HPDE6-E6E7 (cell line): Measurements from ENCODE around the gene TIMM10.
"Not testable (repeated sequence)": the region's sequence is repeated elsewhere in the genome, so short reads cannot be mapped to it uniquely, and the experiment has no call there.

Experiments
- DNase-seq: peaks from one replicate; pipeline ENCODE4 v3.0.0; 2011; ENCODE audit warnings: missing footprints; ENCODE audit errors: extremely low spot score

TIMM10 gene

DNA sequence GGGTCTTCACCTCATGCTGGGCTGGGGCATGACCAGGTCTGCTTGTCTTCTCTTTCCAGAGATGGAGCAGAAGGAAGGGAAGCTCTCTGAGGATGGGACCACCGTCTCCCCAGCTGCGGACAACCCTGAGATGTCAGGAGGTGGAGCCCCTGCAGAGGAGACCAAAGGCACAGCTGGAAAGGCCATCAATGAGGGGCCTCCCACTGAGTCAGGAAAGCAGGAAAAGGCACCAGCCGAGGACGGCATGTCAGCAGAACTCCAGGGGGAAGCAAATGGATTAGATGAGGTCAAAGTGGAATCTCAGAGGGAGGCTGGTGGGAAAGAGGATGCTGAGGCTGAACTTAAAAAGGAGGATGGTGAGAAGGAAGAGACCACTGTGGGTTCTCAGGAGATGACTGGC lies 12.0 kb upstream of the TIMM10 start:
- no peak for DNase-seq

DNA sequence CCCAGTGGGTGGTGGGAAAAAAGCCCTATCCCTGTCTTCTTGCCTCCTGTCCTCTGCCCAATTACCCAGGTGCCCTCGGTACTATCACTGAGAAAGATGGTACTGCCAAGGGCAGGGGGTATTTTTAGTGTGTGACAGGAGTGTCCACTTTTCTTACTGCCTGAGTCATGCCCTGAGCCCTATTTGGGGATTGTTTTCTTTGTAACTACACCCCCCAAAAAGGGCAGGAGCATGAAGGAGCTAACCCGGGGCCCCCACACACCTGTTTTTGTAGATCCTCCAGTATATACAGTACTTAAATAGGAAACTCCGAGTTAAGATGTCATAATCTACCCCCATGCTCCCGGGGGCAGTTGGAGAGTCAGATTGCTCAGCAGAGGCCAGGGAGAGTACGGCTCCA lies 10.6 kb upstream of the TIMM10 start:
- DNase-seq: no peak

DNA sequence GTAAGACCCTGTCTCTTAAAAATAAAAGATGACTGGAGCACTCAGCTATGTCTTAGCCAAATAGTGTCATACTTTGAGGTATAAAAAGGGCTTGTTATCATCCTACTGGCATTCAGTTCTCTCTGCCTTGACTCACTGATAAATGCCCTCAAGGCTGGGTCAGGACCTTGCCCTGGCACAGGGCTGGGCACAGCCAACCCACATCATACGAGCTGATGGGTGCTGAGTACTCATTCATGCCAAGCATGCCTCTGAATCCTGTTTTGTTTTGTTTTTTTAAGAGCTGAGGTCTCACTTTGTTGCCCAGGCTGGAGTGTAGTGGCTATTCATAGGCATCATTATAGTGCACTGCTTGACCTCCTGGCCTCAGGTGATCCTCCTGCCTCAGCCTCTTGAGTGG lies 8.8 kb upstream of the TIMM10 start:
- DNase-seq: no peak

DNA sequence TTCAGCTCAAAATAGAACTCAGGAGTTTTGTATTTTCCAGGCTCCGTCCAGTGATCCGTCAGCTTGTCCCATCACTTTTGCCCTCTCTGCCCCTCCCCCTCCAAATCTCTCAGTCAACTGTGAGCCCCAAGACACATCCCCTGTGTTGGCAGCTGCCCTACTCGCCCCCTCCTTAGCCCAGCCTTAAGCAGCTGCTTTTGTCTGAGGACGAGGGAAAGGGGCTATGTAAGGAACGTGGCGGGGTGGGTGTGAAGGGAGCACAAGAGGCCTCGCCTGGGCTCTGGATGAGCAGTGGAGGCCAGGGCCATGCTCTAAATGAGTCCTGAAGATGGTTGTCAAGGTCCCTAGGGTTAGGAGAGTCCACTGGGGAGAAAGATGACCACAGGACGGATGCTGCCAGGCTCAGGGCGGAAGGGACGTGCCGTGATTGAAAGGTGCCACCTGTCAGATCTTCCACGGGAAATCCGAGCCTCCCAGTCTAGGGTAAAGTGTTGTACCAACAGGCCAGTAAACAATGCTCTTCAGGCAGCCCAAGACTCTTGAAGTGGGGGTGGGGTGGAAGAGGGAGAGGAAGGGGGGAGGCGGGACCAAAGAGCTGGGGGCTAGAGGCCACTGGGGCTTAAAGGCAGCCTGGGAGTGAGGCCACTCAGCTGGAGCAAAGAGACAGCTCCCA lies 6.5 kb upstream of the TIMM10 start, which contains the start of gene SMTNL1:
TSS of gene SMTNL1 (plus strand) at position 649 of the 673 bp plus-strand sequence. CDS start 5,048 bp downstream, outside the sequence.
- DNase-seq: no peak

DNA sequence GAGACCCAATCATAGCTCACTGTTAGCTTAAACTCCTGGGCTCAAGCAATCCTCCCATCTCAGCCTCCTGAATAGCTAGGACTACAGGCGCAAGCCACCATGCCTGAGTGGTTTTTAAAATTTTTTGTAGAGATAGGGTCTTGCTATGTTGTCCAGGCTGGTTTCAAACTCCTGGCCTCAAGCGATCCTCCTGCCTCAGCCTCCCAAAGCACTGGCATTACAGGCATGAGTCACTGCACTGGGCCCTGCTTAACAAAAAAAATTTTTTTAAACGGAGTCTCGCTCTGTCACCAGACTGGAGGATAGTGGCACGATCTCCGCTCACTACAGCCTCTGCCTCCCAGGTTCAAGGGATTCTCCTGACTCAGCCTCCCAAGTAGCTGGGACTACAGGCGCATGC lies 3.9 kb upstream of the TIMM10 start:
- DNase-seq: not testable (repeated sequence)

DNA sequence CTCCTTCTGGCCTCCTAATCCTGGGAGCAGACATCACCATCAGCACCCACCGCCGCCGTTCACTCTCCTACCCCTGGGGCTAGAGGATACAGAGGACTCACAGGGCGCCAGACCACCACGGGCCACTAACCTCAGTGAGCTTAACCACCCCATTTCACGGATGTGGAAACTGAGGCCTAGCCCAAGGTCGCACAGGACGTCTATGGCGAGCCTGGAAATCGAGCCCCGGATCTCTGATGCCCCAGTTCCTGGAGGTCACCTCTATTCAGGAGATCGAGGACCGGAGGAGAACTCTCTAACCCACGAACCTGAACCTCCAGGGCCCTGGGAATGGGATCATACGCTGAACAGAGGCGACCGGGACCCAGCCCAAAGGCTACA lies 349 bp downstream of the TIMM10 start:
- no peak for DNase-seq

DNA sequence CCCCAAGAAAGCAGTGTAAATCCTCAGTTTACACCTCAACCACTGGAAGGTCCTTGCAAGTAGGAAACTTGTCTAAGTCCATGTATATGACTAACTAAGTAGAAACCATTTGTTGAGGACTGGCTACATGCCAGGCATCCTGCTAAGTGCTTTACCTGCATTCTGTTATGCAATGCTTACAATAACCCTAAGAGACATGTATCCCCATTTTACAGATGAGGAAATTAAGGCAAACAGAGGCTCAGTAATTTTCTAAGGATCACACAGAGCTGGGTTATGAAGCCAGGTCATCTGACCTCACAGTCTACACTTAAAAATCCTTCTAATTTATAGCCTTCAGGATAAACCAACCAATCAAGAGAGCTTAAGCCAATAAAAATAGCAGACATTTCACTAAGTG lies 1.5 kb downstream of the TIMM10 start:
- no peak for DNase-seq

DNA sequence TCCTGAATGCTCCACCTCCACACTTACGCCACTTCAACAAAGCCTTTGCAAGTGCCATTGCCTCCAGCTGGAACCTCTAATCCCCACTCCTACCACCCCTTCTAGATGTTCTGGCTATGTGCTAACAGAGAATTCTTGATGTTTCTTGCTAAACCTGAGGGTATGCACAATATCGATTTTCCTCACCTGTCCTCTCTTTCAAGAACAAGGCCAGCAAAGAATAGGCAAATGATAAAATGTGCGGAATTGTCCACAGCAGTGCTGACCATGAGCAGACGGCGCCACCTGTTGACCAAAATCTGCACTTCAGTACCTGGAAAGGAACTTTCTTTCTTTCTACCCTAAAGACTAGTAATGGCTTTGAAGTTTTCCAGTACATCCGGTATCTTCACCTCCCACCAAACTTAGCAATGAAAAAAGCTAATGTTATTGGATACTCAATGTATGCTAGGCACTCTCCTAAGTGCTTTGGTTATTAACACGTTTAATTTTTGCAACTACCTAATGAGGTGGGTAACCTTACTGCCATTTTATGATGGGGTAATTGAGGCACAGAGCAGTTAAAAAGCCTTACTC lies 3.4 kb downstream of the TIMM10 start:
- no peak for DNase-seq

DNA sequence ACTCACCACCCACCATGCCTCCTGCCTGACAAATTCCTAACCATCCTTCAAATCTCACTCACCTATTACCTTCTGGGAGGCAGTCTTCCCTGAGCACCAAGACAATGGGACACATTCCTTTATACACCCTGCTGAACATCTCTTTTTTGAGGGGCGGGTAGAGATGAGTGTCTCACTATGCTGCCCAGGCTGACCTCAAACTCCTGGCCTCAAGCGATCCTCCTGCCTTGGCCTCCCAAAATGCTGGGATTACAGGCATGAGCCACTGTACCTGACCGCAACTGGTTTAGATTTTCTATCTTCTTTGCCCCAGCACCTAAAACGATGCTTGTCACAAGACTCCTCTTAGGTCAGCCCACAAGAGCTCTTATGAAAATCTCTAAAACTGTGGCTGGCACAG lies 7.1 kb downstream of the TIMM10 start:
- no peak for DNase-seq

DNA sequence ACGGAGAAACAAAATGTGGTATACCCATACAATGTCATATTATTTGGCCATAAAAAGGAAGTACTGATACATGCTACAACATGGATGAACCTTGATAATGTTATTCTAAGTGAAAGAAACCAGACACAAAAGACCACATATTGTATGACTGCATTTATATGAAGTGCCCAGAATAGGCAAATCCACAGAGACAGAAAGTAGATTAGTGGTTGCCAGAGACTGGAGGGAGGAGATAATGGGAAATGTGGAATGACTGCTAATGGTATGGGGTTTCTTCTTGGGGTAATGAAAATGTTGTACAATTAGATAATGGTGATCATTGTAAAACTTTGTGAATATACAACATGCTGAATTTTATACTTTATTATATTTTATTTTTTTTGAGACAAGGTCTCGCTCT lies 9.4 kb downstream of the TIMM10 start:
- DNase-seq: no peak

DNA sequence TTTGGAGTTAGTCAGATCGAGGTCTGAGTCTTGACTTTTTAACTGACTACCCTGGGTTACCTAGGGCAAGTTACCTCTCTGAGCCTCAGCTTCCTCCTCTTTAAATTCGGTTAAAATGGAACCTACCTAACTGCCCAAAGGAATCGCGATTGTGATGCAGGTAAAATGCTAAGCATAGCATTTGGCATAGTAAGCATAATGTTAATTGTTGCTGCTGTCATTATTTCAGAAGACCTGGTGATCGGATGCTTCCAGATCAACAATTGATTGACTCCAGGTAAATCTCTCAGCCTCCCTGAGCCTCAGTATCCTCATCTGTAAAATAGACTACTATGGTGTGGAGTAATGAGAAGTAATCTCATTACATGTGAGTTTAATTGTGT lies 14.5 kb downstream of the TIMM10 start:
- no peak for DNase-seq

DNA sequence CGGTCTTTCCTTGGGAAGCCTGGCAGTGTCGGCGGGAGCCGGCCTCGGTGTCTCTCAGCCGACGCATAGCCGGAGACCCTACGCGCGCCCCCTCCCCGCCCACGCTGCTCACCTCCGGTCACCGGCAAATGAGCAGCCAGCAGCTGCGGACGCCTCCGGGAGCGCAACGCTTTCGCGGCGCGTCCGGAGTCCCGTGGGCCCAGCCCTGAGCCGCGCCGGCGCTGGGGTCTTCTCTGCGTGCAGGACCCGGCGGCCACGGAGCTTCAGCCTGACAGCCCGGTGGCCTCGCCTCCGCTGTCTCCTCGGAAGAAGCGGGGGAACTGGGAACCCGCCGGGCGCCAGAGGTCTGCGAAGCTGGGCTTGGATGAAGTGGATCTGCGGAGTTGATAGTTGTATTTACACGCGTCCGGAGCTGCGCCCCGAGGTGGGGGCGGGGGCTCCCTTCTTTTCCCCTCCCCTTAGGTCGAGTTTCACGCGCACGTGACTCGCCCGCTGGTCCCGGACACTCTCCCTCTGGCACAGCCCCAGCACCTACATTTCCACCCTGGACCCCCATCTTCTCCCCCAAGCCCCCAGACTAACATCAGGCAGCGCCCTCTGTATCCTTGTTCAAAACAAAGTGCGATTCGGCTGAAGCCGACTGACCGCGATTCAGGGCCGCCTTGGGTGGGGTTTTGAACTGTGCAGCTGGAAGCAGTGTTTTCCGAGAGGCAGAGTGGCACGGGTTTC lies 15.1 kb downstream of the TIMM10 start, which contains the start of gene SLC43A1:
TSS of gene SLC43A1 (minus strand) at position 371 of the 729 bp plus-strand sequence. CDS start 1,591 bp downstream, outside the sequence.
- no peak for DNase-seq

DNA sequence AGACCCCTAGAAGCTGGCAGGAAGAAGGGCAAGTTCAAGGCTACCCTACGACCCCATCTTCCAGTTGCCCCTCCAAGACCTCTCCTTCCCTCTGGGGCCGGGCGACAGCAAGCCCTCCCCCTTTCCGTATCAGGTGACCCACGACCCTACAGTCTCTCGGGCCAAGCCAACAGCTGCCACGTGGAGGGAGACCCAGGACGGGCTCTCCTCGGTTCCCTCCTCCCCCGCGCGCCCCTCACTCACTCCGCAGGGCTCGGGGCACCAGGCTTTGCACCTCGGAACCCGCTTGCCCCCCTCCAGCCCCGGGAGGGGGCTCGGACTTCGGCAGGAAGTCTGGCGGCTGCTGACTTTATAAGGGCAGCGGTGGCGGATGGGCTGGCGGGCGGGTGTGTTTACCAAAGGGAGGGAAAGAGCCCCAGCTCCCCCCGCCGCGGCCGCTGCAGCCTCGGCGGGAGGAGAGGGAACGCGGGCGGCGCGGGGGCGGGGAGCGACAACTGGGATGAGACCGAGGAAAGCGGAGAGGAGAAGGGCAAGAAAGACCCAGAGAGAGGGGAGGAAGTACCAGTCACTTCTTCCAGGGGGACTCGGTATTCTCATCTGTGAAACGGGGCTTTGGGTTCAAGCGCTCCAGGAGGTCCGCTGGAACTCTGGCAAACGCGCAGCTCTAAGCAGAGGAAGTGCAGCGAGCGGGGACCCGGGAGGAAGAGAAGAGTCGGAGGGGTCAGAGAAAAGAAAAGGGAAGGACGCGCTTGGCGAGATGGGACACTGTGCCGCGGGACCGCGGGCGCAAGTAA lies 15.8 kb downstream of the TIMM10 start:
- DNase-seq: no peak

DNA sequence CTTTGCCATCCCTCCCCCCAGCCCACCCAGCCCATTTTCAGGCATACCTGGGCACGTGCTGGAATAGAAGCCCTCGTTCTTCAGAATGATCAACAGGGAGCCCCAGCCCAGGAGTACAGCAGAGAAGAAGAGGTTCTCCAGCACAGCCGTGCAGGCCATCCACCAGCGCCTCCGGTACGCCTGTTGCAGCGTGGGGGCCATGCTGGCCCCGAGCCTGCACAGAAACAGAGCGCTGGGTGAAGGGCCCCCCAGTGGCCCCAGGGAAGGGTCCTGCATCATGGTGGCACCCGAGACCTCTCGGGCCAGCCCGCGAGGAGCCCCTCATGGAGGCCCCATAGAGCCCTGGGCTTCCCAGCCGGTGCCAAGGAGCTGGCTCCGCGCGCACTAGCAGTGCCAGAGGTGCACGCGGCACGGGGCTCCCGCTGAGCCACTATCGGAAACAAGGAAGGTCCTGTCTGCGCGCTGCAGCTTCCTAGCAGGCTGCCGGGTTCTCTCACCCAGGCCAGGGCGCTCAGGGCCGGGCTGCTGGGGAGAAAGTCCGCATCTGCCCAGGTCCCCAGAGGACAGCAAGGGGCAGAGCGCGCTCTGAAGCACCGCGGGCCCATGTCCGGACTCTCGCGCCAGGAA lies 16.5 kb downstream of the TIMM10 start:
- no peak for DNase-seq

DNA sequence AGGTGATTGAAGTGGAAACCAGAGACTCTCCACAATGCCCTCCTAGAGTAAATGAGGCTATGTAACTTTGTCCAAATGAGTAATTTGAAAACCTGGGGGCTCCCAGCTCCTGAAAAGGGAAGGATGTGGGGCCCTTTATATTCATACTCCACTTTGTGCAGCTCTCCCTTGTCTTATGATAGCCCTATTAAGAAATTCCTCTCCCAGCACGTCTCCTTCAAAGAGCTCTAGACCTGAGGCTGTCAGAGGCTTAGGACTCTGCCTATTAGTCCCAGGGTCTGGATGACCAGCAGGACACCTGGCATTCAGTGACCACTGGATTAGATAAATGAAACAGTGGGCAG lies 17.1 kb downstream of the TIMM10 start:
- DNase-seq: no peak

DNA sequence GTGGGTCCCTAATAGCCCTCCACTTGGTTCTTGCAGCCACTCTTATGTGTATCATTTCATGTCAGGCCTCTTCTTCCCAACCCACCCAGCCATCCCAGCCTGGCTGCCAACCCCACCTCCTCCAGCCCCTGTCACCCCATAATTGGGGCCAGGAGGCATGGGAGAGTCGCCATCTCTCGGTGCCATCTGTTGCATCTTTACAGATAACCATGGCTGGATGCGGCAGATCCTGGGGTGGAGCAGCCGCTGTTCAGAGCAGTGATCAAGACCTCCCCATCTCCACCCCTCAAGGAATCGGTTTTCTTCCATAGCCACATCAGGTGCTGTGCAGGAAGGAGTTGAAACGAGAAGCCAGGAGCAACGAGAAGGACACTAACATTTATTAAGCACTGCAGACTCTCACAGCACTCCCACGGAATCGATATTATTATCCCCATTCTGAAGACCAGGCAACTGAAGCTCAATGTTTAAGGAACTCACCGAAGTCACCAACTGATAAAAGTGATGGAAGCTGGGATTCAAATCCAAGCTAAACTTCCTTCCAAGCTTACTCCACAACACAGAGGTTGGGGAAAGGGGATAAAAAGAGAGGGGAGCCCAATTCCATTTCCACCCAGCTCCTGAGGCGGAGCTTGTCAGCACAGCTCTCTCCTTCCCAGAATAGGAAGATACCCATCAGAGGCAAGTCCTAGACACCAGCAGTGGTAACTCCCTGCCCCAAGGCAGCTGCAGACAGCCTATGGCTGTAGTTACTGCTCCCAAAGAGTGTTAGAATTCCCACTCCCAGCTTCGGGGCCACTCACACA lies 17.7 kb downstream of the TIMM10 start:
- DNase-seq: no peak

DNA sequence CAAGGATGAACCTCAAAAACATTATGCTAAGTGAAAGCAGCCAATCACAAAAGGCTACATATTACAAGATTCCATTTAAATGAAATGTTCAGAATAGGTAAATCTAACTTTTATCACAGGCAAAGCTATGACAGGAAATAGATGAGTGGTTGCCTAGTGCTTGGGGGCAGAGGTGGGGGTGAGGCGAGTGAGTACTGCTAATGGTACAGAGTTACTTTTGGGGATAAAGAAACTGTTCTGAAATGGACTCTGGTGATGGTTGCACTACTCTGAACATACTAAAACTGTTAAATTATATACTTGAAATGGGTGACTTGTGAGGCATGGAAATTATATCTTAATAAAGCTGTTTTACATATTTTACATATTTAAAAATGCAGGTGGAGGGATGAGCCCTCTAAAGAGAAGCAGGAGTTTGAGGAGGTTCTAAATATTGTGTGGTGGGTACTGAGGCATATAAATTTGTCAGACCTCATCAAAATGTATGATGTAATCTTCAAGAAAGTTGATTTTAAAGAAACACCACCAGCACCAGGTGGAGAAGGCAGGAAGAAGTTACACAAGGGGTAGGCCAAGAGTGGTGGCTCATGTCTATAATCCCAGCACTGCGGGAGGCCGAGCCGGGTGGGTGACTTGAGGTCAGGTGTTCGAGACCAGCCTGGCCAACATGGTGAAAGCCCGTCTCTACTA lies 18.7 kb downstream of the TIMM10 start:
- DNase-seq: no peak

DNA sequence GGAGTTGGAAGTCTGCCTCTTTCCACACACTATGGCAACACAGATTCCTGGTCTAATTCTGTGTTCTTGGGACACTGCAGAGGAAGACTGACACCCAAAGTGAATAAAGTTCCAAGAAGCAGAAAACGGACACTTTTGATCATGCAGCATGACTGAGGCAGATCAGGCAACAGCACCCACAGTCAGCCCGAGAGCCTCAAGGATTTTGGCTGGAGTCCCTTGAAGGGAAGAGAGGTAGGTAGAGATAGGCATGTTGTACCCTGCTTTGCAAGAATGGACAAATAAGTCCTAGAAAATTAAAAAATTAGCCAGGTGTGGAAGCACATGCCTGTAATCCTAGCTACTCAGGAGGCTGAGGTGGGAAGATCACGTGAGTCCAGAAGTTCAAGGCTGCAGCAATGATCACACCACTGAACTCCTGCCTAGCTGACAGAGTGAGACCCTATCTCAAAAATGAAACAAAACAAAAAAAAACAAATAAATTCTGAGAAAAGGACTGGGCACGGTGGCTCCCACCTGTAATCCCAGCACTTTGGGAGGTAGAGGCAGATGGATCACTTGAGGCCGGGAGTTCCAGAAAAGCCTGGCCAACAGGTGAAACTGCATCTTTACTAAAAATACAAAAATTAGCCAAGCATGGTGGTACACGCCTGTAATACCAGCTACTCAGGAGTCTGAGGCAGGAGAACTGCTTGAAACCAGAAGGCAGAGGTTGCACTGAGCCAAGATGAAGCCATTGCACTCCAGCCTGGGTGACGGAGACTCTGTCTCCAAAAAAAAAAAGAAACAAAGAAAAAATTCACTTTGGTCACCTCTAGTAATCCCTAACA lies 22.0 kb downstream of the TIMM10 start:
- no peak for DNase-seq

DNA sequence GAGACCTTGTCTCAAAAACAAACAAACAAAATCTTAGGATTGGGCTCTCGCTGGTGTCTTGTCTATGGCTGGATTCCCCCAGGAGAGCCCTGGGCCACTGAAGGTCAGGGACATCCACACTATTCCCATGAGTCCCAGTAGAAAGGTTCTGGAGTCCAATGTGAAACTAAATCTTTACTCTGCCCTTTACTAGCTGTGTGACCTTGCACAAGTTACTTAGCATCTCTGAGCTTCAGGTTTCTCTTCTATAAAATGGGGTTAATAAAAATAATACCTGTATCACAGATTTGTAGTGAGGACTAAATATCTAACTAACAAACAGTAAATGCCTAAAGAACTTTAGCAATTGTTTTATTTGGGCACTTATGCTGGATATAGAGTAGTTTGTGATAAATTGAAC lies 24.0 kb downstream of the TIMM10 start:
- DNase-seq: no peak

DNA sequence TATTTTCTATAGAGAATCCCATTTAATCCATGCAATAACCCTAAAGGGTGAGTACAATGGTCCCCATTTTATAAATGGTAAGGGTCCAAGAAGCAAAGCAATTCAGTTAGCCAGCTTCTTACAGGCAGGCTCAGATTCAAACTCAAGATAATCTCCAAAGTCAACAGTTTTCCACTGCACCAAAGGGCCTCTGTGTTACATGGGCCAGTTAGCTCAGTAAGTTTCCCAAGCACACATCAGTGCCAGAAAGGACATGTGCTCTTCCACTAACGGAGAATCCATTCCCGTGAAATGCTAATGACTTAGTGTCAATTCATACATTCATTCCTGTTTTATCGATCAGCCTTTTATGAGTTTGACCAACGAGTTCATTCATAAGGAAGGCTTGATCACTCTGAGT lies 26.0 kb downstream of the TIMM10 start:
- DNase-seq: no peak
